Subcutaneous adipose tissue (tissue), 4 donors: ENCODE results near the gene LEFTY2. TPM values are rescaled to one million over a fixed set of nuclear protein-coding genes. Genes with fewer than 3 reads are reported as not detected.

Source experiments
- total RNA-seq, 4 donors: library from RNA; depleted of rRNA; stranded (reverse); fragments of >200 nt; gene quantifications; one replicate each; pipeline ENCODE4 v1.1.0, GENCODE V29; 2016
- TF ChIP-seq, protein P1 (sequence below): fragments of 450-650 bp; IDR thresholded peaks from one replicate; pipeline ENCODE4 v1.5.1; 2016; ENCODE audit warnings: low read depth, mild to moderate bottlenecking, control low read depth, antibody characterized with exemption, moderate library complexity

The LEFTY2 gene
- total RNA-seq, 4 donors from 2014 or later: 0.44 to 1.1 (median 0.57) TPM; not detected in 1

DNA sequence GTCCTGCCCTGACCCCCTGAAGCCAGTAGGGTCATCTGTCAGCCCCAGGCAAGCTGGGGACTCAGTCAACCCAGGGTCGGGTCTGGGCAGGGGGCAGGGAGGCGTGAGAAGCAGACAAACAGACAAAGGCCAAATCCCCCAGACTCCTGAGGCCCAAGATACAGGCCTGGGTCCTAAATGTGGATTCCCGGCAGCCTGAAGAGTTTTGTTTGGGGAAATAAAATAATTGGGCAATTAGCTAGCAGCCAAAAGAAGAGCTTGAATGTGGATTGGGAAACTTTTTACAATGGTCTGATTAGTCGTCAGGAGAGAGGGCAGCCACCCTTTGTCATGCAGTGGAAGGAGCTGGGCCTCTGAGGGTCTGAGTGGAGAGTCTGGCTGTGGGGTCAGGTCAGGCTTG, 4.5 kb upstream of the LEFTY2 start:
- TF ChIP-seq, protein P1, sequence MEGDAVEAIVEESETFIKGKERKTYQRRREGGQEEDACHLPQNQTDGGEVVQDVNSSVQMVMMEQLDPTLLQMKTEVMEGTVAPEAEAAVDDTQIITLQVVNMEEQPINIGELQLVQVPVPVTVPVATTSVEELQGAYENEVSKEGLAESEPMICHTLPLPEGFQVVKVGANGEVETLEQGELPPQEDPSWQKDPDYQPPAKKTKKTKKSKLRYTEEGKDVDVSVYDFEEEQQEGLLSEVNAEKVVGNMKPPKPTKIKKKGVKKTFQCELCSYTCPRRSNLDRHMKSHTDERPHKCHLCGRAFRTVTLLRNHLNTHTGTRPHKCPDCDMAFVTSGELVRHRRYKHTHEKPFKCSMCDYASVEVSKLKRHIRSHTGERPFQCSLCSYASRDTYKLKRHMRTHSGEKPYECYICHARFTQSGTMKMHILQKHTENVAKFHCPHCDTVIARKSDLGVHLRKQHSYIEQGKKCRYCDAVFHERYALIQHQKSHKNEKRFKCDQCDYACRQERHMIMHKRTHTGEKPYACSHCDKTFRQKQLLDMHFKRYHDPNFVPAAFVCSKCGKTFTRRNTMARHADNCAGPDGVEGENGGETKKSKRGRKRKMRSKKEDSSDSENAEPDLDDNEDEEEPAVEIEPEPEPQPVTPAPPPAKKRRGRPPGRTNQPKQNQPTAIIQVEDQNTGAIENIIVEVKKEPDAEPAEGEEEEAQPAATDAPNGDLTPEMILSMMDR: no peak

DNA sequence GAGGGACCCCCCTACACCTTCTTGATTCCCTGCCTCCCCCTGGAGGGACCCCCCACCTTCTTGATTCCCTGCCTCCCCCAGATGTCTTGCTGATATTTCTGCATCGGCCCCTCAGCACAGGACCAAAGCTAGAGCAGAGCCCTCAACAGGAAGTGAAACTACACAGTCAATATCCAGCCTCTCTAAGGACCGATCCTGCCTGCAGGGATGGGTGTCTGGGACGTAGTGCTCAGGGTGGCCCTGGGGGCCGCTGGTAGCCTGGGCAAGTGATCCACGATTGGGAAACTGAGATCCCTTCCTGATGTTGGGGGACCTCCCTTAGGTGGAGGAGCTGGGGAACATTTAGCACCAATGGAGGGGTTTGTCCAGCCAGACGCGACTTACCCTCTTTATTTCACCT, 3.9 kb upstream of the LEFTY2 start:
- TF ChIP-seq, protein P1: no peak

DNA sequence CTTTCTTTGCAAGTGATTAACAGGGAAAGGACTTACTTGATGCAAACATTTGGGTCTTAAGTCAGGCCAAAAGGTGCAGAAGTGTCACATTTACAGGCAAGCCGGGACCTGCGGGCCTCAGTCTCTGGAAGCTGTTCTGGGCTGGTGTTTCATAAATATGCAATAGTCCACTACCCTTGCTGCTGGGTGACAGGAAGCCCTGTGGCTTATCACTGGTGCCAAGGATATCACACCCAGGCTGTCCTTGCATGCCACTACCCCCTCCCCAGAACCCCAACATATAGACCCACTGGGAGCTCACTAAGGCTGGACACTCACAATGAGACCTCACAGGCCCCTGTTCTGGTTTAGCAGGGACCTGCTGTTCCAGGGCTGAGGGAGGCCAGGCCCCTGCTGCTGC, 3.4 kb upstream of the LEFTY2 start:
- TF ChIP-seq, protein P1: no peak

DNA sequence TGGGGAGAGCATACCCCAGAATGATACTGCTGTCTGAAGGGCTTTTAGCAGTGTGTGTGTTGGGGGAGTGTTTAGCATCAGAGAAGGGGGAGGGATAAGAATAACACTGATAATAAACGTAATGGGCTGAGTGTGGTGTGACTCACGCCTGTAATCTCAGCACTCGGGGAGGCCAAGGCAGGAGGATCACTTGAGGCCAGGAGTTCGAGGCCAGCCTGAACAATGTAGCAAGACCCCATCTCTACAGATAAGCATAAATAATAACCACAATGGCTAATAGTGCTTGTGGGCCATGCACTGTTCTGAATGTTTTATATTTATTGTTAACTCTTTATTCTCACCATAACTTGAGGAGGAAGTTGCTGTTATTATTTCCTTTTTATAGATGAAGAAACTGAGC, 2.6 kb upstream of the LEFTY2 start:
- TF ChIP-seq, protein P1: no peak

DNA sequence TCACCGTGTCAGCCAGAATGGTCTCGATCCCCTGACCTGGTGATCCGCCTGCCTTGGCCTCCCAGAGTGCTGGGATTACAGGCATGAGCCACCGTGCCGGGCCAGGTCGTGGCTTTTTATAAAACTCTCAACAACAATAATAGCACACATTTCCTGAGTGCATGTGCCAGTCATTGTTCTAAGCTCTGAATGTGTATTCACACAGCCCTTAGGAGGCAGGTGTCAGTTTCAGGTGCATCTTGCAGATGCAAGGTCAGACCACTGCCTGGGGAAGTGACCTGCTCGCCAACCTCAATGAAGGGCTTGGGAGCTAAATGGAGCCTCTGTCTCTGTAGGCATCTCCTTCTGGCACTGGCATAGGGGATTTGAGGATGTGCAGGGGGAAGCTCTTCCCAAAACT, 1.6 kb upstream of the LEFTY2 start:
- TF ChIP-seq, protein P1: no peak

DNA sequence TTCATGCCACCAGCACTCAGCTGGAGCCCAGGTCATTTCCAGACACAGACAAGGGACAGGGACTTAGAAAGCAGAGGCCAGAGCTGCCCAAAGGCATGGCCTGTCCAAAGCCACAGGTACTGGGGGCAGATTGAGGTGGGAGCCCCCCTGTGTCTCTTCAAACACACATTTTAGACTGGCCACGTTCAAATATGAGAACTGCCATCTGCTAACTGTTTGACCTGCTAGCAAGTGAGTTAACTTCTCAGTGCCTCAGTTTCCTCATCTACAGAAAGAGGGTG, 862 bp upstream of the LEFTY2 start:
- TF ChIP-seq, protein P1: no peak

DNA sequence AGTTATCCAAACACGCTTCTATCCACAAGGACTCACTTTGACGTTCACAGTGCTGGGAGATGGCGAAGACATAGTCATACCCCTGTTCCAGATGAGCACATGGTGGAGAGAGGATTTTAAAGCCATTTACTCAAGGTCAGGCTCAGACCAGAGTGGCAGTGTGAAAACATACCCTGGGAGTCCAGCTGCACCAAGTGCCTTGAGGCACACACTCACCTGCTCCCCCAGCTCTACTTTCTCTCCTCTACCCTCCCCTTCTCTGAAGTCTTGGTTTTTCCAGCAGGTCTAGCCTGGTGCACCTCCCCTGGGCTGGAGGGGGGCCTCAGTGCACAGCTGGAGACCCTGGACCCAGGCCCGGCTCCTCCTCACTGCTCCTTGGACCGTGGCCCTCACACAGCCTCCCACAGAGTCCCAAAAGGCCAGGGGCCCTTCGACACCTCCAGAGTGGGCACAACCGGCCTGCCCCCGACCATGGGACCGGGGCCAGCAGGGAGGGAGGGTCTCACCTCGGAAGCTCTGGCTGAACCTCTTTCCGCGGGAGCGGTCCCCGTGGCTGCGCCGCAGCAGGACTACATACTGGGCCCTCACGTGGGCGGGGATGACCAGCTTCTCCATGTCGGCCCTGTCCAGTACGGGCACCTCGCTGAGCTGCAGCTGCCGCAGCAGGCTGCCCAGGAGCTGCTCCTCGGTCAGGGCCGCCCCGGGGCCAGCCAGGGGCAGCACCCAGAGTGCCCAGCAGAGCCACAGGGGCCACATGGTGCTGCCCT, 452 bp downstream of the LEFTY2 start:
- TF ChIP-seq, protein P1: no peak
